Heart right ventricle (tissue), 16 donors: ENCODE results near the gene DNMT3A. TPM values are rescaled to one million over a fixed set of nuclear protein-coding genes. Genes with fewer than 3 reads are reported as not detected.

Experiments used
- ATAC-seq, 8 donors: fragments of 200-7000 bp; cut with Tn5 transposase; one replicate each; pipeline ENCODE4 v1.9.1; 2020; ENCODE audit warnings: mild to moderate bottlenecking in 8 of 8, moderate library complexity in 8 of 8, moderate number of reproducible peaks in 1 of 8
- DNase-seq, 2 donors: peaks; one replicate each; pipeline ENCODE4 v3.0.0-alpha.2; 2020
- H3K27ac ChIP-seq, 10 donors: fragments of 200-600 bp; sonication (generic) in 2 of 10; one replicate each; pipeline versions ENCODE4 v1.5.0 to v1.8.0; 2020 to 2022; ENCODE audit warnings: mild to moderate bottlenecking in 3 of 10
- H3K27me3 ChIP-seq, 7 donors: fragments of 200-600 bp; one replicate each; pipeline ENCODE4 v1.8.0; 2021 to 2022; ENCODE audit warnings: mild to moderate bottlenecking in 2 of 7
- H3K36me3 ChIP-seq, 9 donors: fragments of 200-600 bp; sonication (generic) in 1 of 9; one replicate each; pipeline versions ENCODE4 v1.5.0 to v1.8.0; 2020 to 2022; ENCODE audit warnings: mild to moderate bottlenecking in 2 of 9
- H3K4me1 ChIP-seq, 9 donors: fragments of 200-600 bp; sonication (generic) in 1 of 9; one replicate each; pipeline versions ENCODE4 v1.5.0 to v1.8.0; 2020 to 2022; ENCODE audit warnings: mild to moderate bottlenecking in 4 of 9
- H3K4me3 ChIP-seq, 10 donors: fragments of 200-600 bp; sonication (generic) in 2 of 10; one replicate each; pipeline versions ENCODE4 v1.5.0 to v1.8.0; 2020 to 2022; ENCODE audit warnings: mild to moderate bottlenecking in 7 of 10, moderate library complexity in 2 of 10
- H3K9me3 ChIP-seq, 11 donors: fragments of 200-600 bp in 10 of 11; sonication (generic) in 2 of 11; one replicate each; pipeline versions ENCODE4 v1.5.0 to v1.8.0; 2013 to 2022; ENCODE audit warnings: mild to moderate bottlenecking in 2 of 11, control low read depth in 1 of 11, moderate library complexity in 1 of 11
- WGBS, 2 donors: extraction: QIAGEN DNeasy Blood & Tissue Kit; methylation state at CpG; one replicate each; pipeline ENCODE4 v1.1.7; 2013; ENCODE audit warnings: inconsistent platforms in 1 of 2; 5-methylcytosine and 5-hydroxymethylcytosine counted together
- intact Hi-C, 10 donors: fragments of 100-400 bp; cut with DNase I; formaldehyde crosslinking; loops; one replicate each; pipeline versions ENCODE4 v1.11.1 to v1.14.2; 2022
- polyA plus RNA-seq, 2 donors: library from polyadenylated mRNA; stranded (reverse); fragments of 200-250 nt; gene quantifications; one replicate each; pipeline ENCODE4 v1.2.3, GENCODE V29; 2013
- total RNA-seq, 10 donors: library from RNA; stranded (reverse); fragmentation: NEBNext Ultra II Directional in 3 of 10; extraction: Animal tissue kit (Norgen Biotek cat#: 25700) in 3 of 10; gene quantifications; one replicate each; pipeline versions ENCODE4 v1.2.1 to v1.2.4, GENCODE V29; 2021 to 2023
- TF ChIP-seq, protein P1 (sequence below), 9 donors: fragments of 200-600 bp; sonication (generic) in 2 of 9; IDR thresholded peaks; one replicate each; pipeline versions ENCODE4 v1.5.0 to v1.8.0; 2021 to 2022; ENCODE audit warnings: antibody characterized with exemption in 9 of 9, mild to moderate bottlenecking in 5 of 9, moderate library complexity in 1 of 9
- donor health status: Arrhythmogenic right ventricular cardiomyopathy.
- donor health status: ischemic (EF 13 %, LVEDD 7.1; RV severe dilation, severe dysfunction).
- donor health status: healthy with polysubstance abuse.
- donor health status: DM: no; HTN: yes; CAD: no.
- donor health status: DM: no; HTN: no; CAD: no.
- donor health status: ischemic (EF 25% LVEDD 6.9; RV normal size, moderate dysfunction).
- donor health status: ischemic (EF 25% LVEDD 5.7; RV mildly dilated, moderate dysfunction).
- donor health status: healthy.
- donor health status: DM: yes; HTN: yes; CAD: no.
- donor health status: Ischemic cardiomyopathy.
- donor health status: ischemic (EF 35%, LVEDD 5.7; RV mildly dilated, moderate dysfunction).
- donor health status: nonischemic (EF 11% LVEDD 7.7; RV severe dilation, severe dysfunction).
- donor health status: DM: yes; HTN: yes; CAD: no.
- donor health status: PGD.
- donor health status: ischemic (EF 29% LVEDD 5.4; RV normal size, mild dysfunction).
- donor health status: nonischemic (EF 23%, LVEDD 6.1; RV moderate dilation, normal function).

Gene DNMT3A
- total and polyA plus RNA-seq, 12 donors: 4.7 to 23.7 (median 19.3) TPM

DNA sequence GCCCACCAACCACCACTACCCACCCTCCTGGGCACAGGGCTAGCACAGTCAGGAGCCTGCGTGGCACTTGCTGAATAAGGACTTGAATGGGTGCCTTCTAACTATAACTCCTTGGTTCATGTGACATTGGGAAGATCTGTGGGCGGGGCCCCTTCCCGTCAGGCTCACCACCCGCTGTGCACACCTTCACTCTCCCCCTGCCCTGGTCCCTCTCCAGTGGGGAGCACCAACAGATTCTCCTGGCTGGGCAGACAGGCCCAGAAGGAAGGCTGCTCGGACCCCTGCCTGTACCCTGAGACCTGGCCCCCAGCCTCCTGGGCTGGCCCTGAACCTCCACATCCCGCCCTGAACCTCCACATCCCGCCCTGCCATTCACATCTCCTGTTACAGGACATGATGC lies 139.9 kb downstream of the DNMT3A start:
- Histone ChIP-seq H3K4me3 (no peak overlapping the region), H3K4me1 (peaks cover 0 to 8% (median 0%) of the 10 kb centered on the region in 9 donors), H3K27me3 (peaks cover 0 to 5% (median 0%) of the 10 kb centered on the region in 7 donors), H3K36me3 (no peaks in the 10 kb centered on the region), H3K27ac (no peak overlapping the region), H3K9me3 (no peaks in the 10 kb centered on the region)
- no peak for DNase-seq
- ATAC-seq: peak in 2 of 8 donors; percentile 7 to 48
- WGBS, 2 donors: 91 to 94% methylated on average over 7 of the region's 7 CpGs
- TF ChIP-seq, protein P1, sequence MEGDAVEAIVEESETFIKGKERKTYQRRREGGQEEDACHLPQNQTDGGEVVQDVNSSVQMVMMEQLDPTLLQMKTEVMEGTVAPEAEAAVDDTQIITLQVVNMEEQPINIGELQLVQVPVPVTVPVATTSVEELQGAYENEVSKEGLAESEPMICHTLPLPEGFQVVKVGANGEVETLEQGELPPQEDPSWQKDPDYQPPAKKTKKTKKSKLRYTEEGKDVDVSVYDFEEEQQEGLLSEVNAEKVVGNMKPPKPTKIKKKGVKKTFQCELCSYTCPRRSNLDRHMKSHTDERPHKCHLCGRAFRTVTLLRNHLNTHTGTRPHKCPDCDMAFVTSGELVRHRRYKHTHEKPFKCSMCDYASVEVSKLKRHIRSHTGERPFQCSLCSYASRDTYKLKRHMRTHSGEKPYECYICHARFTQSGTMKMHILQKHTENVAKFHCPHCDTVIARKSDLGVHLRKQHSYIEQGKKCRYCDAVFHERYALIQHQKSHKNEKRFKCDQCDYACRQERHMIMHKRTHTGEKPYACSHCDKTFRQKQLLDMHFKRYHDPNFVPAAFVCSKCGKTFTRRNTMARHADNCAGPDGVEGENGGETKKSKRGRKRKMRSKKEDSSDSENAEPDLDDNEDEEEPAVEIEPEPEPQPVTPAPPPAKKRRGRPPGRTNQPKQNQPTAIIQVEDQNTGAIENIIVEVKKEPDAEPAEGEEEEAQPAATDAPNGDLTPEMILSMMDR (IDR thresholded peaks at IDR 0.05): no peak
- intact Hi-C loops: no loop called here

DNA sequence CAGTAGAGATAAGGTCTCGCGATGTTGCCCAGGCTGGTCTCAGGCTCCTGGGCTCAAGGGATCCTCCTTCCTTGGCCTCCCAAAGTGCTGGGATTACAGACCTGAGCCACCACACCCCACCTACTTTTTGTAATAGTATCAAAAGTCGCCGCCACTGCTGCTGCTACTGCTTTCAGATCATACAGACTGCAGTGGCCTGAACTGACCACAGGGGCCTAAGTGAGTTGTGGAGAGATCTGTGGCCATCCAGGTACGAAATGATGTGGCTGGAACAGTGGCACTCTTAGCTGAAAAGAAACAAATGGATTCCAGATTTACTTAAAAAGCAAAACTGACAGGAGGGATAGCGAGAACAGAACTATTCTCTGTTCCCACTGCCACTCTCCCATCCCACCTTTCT lies 140.5 kb downstream of the DNMT3A start:
- TF ChIP-seq, protein P1 (IDR thresholded peaks at IDR 0.05): peak in 2 of 9 donors; percentile 18 to 20
- H3K27me3 ChIP-seq: peaks cover 0 to 5% (median 0%) of the 10 kb centered on the region in 7 donors
- H3K4me1 ChIP-seq: peaks cover 0 to 11% (median 0%) of the 10 kb centered on the region in 9 donors
- H3K9me3 ChIP-seq: no peaks in the 10 kb centered on the region
- DNase-seq: no peak
- H3K4me3 ChIP-seq: no peak overlapping the region
- intact Hi-C loops: no loop called here
- no peaks in the 10 kb centered on the region for H3K36me3 ChIP-seq
- WGBS, 2 donors: 76 to 87% methylated on average over 6 of the region's 6 CpGs
- no peak for ATAC-seq
- H3K27ac ChIP-seq: no peak overlapping the region

DNA sequence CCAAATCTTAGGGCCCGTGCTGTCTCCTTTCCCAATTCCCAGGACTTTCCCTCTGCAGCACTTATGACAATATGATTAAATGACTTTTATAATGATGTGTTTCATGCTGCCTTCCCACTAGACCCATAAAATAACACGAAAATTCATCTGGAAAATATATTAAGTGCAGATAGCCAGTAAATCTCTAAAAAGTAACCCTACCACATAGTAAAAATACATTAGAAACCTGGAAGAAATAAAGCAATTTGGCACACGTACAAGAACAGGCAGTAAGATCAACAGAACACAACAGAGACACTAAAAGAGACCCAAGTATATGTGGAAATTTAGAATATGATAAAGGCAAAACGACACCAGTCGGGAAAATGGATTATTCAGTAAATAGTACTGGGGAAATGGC lies 143.1 kb downstream of the DNMT3A start:
- H3K36me3 ChIP-seq: no peaks in the 10 kb centered on the region
- H3K27ac ChIP-seq: no peak overlapping the region
- no peak for ATAC-seq
- H3K4me3 ChIP-seq: no peak overlapping the region
- 80 to 88% methylated on average over 5 of the region's 5 CpGs for WGBS, 2 donors
- no peak for DNase-seq
- intact Hi-C loops: loop anchor here (5.0 to 10.0 kb wide), 7 partner anchors 214 to 794 kb away; partner anchors contain the start of gene DNAJC27 (in 1 of the 10)
- TF ChIP-seq, protein P1 (IDR thresholded peaks at IDR 0.05): no peak
- peaks cover 0 to 9% (median 0%) of the 10 kb centered on the region in 9 donors for H3K4me1 ChIP-seq
- H3K9me3 ChIP-seq: no peaks in the 10 kb centered on the region
- H3K27me3 ChIP-seq: no peaks in the 10 kb centered on the region

DNA sequence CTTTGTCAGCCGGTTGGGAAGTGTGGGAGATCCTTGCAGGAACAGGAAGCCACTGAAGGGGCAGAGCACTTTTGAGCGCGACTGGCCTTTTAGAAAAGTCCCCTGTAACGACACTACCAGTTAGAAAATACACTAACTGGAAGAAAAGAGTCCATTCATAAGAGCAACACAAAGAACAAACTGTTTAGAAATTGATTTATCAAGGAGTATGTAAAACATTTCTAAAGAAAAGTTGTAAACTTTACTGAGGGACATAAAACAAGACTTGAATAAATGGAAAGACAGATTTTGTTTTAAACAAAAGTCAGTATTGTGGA lies 143.6 kb downstream of the DNMT3A start:
- DNase-seq (no peak), ATAC-seq (no peak)
- intact Hi-C loops: loop anchor here (5.0 to 10.0 kb wide), 7 partner anchors 213 to 793 kb away; partner anchors contain the start of gene DNAJC27 (in 1 of the 10)
- H3K27ac ChIP-seq: no peak overlapping the region
- H3K4me1 ChIP-seq: peaks cover 0 to 9% (median 0%) of the 10 kb centered on the region in 9 donors
- H3K4me3 ChIP-seq: no peak overlapping the region
- H3K9me3 ChIP-seq: no peaks in the 10 kb centered on the region
- no peaks in the 10 kb centered on the region for H3K36me3 ChIP-seq
- H3K27me3 ChIP-seq: no peaks in the 10 kb centered on the region
- TF ChIP-seq, protein P1 (IDR thresholded peaks at IDR 0.05): no peak
- 35 to 50% methylated on average over 4 of the region's 4 CpGs for WGBS, 2 donors
